ENCODE measurements around the gene UNKL. TPM values are rescaled to one million over a fixed set of nuclear protein-coding genes. Genes with fewer than 3 reads are reported as not detected.

The UNKL gene
- total and polyA plus RNA-seq, 2 of the 8 experiments (the other 6 are each of a cell fraction or from before 2014, with no cell fraction given): 25.1 to 31.8 TPM

DNA sequence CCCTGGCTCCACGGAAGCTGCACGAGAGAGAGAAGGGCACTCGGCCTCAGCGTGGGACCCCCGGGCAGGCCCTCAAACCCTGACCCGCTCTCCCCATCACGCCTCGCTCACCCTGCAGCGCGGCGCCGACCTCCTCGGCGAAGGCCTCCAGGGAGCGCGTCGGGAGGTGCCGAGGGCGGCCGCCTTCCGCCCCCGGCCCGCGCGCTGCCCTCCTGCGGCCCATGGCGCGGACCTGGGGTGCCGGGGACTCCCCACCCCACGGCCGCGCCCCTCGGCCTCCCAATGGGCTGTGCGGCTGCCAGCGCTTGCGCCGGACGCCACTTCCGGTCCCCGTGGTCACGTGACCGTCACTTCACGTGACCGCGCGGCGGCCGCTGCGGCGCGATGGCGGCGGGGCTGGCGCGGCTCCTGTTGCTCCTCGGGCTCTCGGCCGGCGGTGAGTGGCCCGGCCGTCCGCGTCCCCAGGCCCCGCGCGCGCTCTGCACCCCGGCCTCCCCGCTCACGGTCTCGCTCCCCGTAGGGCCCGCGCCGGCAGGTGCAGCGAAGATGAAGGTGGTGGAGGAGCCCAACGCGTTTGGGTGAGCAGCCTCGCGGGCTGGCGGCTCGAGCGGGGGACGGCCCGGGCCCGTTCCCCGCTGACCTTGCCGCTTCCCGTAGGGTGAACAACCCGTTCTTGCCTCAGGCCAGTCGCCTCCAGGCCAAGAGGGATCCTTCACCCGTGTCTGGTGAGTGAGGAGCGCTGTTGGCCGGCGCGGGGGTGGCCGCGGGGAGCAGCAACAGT is 62.7 kb downstream of the UNKL start, which contains the start of the genes GNPTG and TSR3 (continued):
- TF ChIP-seq HDAC6 (IDR thresholded peaks at IDR 0.05; ENCODE audit: low read depth, low read length) (no peak), GTF2F1 (IDR thresholded peaks at IDR 0.05; ENCODE audit: borderline replicate concordance, low read depth, low read length) (peak; percentile 91), KDM5A (IDR thresholded peaks at IDR 0.05; ENCODE audit: low read length) (peak; percentile 96), BRCA1 (IDR thresholded peaks at IDR 0.05; ENCODE audit: low read depth, low read length) (no peak), RXRA (IDR thresholded peaks at IDR 0.05; ENCODE audit: insufficient read depth, low read depth, low read length) (no peak), POU5F1 (IDR thresholded peaks at IDR 0.05; ENCODE audit: low read depth, low read length) (no peak), SP2 (IDR thresholded peaks at IDR 0.05; ENCODE audit: low read length) (no peak), YY1 (IDR thresholded peaks at IDR 0.05; ENCODE audit: low read depth, low read length) (peak; percentile 97), GABPA (IDR thresholded peaks at IDR 0.05; ENCODE audit: borderline replicate concordance, insufficient read depth, low read length) (peak; percentile 89), SRF (IDR thresholded peaks at IDR 0.05; ENCODE audit: low read depth, low read length) (0 out of 2 replicates have a peak, but pooled peaks have one; percentile 51)
- TF ChIP-seq, protein P1, sequence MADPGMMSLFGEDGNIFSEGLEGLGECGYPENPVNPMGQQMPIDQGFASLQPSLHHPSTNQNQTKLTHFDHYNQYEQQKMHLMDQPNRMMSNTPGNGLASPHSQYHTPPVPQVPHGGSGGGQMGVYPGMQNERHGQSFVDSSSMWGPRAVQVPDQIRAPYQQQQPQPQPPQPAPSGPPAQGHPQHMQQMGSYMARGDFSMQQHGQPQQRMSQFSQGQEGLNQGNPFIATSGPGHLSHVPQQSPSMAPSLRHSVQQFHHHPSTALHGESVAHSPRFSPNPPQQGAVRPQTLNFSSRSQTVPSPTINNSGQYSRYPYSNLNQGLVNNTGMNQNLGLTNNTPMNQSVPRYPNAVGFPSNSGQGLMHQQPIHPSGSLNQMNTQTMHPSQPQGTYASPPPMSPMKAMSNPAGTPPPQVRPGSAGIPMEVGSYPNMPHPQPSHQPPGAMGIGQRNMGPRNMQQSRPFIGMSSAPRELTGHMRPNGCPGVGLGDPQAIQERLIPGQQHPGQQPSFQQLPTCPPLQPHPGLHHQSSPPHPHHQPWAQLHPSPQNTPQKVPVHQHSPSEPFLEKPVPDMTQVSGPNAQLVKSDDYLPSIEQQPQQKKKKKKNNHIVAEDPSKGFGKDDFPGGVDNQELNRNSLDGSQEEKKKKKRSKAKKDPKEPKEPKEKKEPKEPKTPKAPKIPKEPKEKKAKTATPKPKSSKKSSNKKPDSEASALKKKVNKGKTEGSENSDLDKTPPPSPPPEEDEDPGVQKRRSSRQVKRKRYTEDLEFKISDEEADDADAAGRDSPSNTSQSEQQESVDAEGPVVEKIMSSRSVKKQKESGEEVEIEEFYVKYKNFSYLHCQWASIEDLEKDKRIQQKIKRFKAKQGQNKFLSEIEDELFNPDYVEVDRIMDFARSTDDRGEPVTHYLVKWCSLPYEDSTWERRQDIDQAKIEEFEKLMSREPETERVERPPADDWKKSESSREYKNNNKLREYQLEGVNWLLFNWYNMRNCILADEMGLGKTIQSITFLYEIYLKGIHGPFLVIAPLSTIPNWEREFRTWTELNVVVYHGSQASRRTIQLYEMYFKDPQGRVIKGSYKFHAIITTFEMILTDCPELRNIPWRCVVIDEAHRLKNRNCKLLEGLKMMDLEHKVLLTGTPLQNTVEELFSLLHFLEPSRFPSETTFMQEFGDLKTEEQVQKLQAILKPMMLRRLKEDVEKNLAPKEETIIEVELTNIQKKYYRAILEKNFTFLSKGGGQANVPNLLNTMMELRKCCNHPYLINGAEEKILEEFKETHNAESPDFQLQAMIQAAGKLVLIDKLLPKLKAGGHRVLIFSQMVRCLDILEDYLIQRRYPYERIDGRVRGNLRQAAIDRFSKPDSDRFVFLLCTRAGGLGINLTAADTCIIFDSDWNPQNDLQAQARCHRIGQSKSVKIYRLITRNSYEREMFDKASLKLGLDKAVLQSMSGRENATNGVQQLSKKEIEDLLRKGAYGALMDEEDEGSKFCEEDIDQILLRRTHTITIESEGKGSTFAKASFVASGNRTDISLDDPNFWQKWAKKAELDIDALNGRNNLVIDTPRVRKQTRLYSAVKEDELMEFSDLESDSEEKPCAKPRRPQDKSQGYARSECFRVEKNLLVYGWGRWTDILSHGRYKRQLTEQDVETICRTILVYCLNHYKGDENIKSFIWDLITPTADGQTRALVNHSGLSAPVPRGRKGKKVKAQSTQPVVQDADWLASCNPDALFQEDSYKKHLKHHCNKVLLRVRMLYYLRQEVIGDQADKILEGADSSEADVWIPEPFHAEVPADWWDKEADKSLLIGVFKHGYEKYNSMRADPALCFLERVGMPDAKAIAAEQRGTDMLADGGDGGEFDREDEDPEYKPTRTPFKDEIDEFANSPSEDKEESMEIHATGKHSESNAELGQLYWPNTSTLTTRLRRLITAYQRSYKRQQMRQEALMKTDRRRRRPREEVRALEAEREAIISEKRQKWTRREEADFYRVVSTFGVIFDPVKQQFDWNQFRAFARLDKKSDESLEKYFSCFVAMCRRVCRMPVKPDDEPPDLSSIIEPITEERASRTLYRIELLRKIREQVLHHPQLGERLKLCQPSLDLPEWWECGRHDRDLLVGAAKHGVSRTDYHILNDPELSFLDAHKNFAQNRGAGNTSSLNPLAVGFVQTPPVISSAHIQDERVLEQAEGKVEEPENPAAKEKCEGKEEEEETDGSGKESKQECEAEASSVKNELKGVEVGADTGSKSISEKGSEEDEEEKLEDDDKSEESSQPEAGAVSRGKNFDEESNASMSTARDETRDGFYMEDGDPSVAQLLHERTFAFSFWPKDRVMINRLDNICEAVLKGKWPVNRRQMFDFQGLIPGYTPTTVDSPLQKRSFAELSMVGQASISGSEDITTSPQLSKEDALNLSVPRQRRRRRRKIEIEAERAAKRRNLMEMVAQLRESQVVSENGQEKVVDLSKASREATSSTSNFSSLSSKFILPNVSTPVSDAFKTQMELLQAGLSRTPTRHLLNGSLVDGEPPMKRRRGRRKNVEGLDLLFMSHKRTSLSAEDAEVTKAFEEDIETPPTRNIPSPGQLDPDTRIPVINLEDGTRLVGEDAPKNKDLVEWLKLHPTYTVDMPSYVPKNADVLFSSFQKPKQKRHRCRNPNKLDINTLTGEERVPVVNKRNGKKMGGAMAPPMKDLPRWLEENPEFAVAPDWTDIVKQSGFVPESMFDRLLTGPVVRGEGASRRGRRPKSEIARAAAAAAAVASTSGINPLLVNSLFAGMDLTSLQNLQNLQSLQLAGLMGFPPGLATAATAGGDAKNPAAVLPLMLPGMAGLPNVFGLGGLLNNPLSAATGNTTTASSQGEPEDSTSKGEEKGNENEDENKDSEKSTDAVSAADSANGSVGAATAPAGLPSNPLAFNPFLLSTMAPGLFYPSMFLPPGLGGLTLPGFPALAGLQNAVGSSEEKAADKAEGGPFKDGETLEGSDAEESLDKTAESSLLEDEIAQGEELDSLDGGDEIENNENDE (IDR thresholded peaks at IDR 0.05; ENCODE audit: insufficient replicate concordance, low read length): no peak
